HG02759 (cell line): ENCODE results near the gene ZNF148.

Experiments
- ATAC-seq: cut with Tn5 transposase; IDR thresholded peaks from one replicate; pipeline ENCODE4 v1.9.1; 2021; ENCODE audit warnings: mild to moderate bottlenecking, moderate library complexity; ENCODE audit not compliant: unreplicated experiment

Gene ZNF148

DNA sequence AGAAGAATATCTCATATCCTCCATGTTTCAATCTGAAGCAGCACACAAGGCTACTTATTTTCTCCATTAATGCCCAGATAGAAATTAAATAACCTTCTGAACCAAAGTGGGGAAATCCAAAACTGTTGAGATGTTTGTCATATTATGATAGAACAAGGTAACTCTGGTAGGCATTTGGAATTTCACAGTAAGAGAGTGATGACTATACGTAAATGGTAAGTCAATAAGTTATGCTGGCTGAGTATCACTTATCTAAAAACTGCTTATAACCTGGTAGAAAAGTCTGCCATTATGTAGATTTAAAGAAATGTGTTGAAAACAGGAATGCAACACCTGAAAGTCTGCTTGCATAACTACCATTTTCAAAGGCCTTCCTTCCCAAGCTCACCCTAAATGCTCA is 145.4 kb downstream of the ZNF148 start:
- no peak for ATAC-seq

DNA sequence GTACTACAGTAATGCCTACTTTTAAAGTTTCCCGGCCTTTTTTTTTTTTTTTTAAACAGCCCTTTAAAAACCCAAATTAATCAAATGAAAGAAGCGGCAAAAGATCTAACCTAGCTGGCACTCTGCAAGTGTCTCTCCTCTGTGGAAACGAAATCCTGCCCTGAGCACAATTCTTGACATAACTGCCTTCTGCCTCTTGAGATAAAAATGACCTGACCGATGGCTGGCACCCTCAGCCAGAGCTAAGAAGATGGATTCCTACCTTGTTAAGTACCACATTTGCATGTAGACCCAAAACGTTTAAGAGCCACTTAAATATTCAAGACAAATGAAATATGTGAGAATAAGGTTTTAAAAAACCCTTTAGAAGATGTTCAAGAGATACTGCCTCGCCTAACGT is 146.0 kb downstream of the ZNF148 start:
- no peak for ATAC-seq

DNA sequence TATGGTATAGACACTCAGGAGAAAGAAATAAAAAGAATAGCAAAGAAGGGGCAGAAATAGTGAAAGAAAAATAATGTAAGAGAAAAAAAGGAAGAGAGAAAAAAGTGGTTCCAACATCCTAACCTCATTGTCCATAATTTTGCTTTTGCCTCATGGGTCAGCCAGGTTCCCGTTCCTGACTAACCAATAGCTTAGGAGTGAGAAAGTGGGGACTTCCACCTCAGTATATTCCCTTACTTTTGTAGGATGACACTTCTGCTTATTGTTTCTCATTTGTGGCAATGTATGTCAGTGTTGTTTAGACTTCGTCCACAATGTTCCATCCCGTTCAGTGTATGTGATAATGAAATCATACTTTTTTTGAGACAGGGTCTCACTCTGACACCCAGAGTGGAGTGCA is 153.3 kb downstream of the ZNF148 start:
- ATAC-seq, result no peak

DNA sequence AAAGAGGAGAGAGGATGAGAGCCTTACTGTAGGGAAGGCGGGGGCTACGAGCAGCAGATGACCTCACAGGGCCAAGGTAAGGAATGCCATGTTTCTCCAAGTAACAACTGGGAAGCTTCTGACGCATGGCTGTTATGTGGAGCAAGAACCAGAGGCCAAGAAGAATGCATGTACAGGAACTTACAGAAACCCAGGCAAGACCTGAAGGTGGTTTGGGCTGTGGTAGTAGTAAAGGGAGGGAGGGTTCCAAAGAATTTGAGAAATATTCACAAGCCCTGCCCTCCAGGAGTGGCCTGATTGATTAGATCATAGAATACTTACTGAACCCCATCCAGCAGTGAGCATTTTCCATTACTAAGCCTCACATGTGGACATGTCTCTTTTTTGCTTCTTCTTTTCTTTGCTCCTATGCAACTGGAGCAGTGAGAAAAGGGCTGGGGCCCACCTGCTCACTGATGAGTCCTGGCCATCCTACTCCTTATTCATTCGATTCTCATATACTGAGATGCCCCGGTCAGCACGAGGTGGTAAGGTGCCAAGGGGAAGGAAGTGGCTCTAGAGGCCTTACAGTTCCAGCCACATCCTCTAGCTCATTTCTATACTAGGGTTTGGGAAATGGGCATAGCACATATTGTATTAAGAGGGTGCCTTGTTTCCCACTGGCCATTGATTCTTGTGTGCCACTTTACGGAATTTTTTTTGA is 154.2 kb downstream of the ZNF148 start:
- ATAC-seq, result no peak

DNA sequence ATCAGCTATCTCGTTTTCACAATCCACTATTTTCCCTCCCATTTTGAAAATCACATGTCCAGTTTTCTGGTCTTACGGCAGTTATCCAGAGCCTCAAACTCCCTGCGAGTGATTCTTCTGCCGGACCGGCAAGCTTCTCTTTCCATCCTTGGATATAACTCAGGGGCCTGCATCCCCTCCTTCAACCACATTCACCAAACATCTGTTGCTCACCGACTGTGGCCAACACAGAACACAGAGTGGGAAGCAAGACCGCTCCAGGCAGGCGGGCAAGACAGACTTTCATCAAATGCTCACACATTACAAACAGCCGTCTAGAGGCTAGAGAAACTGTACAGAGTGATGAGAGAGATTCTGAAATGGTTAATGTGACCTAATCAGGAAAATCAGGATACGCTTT is 154.9 kb downstream of the ZNF148 start:
- ATAC-seq, result no peak

DNA sequence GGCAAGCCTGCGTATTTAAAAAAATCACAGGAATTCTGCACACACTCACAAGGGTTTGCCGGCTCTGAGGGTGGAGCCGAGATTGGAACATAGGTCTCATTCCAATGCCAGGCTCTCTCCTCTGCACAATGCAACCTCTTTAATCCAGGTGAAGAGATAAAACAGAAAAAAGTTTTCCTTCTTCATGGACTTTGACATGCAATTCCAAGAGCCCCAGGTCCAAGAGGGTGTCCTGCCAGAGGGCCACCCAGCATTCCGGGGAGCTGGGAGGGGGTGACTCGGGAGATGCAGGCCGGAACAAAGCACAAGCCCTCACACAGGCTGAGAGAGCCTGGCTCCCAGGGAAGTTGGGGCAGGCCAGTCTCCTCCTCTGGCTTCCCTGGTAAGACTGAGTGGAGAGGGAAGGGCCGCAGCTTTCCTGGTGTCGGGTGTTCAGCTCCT is 155.8 kb downstream of the ZNF148 start:
- no peak for ATAC-seq

DNA sequence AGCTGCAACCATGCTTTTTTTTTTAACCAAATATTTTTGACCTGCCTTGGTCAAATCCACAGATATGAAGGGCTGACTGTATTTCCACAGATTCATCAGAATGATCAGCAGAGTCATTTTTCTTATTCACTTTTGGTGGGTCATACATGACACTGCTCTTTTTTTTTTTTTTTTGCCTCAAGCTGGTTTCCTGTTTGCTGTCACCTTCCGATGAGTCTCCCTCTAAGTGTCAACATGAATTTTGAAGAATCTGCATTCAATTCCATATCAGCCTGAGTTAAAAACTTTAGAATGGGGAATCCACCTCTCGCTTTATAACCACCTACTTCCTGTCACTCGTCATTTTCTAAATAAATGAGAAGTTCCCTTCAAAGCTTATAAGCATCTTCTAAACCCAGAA is 160.4 kb downstream of the ZNF148 start:
- ATAC-seq, result no peak

DNA sequence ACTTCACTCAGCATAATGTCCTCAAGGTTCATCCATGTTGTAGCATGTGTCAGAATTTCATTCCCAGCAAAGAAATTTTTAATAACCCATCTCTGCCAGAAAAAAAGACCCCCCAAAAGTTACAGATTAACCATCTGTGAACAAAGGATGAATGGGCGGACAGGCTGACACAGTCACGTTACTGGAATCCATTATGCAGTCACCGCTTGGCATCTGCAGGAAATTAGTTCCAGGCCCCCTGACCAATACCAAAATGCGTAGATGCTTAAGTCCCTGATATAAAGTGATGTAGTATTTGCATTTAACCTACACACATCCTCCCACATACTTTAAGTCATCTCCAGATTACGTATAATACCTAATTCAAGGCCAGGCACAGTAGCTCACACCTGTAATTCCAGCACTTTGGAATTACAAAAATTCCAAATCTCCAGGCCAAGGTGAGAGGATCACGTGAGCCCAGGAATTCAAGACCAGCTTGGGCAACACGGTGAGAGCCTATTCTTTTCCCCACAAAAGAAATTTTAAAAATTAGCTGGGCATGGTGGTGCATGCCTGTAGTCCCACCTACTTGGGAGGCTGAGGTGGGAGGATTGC is 161.1 kb downstream of the ZNF148 start:
- no peak for ATAC-seq

DNA sequence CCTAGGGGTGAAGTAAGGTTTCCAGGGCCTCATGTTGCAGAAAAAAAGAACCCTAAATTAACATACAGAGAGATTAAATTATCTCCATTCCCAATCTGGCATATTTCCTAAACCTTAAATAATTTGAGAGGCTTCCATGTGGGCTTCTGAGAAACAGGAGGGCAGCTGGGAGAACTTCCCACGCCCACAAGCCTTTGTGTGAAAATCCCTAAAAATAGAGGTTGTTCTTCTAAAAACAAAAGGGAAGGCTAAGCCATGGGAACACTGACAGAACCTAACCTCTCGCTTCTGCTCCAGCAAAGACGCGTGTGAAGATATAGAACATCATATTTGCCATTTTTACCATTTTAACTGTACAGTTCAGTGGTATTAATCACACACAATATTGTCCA is 161.8 kb downstream of the ZNF148 start:
- no peak for ATAC-seq

DNA sequence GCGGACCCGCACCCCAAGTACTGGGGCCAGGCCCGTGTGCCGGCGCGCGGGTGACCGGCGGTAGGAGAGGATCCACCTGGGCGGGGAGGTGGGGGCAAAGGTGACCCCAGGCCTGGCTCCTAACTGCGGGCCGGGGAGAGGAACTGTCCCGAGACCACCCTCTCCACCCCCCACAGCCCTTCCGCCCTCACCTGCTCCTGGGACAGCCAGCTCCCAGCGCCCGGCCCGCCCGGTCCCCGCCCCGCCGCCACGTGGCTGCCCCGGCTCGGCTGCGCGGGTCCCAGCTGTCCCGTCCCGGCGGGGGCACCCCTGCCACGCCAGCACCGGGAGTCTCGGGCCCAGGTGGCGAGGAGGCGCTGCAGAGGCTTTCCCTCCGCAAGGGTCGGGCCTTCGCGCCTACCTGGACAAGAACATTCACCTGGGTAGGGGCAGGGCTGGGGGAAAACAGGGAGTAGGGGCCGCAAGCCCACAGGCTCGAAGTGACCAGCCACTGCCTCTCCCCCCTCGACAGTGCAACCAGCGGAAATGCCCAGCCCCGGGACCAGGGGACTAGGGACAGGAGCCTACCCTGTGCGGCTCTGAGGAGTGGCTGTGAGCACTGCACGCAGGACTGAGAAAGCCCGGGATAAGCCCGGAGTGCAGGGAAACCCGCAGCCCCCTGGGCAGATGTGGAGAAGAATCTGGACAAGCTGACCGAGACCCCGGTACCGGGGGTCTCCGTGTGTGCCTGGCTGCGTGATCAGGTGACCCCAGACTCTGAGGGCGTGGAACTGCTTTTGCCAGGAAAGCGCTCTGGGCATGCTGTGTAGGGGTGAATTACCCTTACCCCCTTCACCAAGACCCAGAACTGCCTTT is 162.4 kb downstream of the ZNF148 start, which contains the start of gene SLC12A8:
Gene SLC12A8 (minus strand): TSS at position 240 of the 855 bp plus-strand sequence. CDS start 1,399 bp downstream, outside the sequence.
- ATAC-seq, result peak; percentile 54

DNA sequence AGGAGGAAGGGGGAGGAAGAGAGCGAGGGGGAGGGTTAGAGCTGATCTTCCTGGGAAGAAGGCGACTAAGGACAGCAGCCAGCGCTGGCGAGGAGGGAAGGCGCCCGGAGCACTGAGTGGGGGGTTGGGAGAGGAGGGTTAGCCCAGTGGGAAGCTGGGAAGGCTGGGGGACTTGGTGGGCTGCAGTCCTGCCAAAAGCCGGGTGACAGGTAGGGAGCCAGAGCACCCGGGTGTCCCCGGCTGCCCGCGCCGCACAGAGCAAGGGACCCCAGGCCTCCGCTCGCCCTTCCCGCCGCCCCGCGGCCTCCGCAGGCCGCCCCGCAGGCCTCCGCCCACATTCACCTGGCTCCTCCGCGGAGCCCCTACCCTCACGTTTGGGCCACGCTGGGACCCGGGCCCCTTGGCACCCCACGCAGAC is 163.0 kb downstream of the ZNF148 start:
- peak; percentile 33 for ATAC-seq

DNA sequence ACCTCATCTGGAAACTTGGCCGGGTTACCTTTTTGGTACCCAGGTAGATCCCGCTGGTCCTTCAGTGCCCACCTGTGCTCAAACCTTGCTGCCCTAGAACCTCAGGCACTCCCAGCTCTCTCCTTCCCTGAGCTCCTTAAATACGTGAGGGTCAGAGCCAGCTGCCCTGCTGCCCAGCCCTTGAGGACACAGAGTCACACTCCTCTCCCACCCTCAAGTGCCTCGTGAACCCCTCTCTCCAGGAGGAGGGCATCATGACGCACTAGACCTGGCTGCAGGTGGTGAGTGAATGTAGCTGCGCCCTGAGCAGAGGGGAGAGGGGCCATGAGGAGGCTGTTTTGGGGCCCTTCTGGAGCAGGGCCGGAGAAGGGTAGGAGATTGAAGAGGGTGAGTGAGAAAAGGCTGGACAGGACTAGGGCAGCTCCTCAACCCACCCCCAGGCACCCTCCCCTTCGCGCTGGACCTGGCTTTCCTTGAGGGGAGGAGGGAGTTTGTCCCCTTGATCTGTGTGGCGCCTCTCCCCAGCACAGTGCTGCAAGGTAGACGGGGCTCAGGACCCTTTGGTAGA is 163.5 kb downstream of the ZNF148 start:
- ATAC-seq, result no peak

DNA sequence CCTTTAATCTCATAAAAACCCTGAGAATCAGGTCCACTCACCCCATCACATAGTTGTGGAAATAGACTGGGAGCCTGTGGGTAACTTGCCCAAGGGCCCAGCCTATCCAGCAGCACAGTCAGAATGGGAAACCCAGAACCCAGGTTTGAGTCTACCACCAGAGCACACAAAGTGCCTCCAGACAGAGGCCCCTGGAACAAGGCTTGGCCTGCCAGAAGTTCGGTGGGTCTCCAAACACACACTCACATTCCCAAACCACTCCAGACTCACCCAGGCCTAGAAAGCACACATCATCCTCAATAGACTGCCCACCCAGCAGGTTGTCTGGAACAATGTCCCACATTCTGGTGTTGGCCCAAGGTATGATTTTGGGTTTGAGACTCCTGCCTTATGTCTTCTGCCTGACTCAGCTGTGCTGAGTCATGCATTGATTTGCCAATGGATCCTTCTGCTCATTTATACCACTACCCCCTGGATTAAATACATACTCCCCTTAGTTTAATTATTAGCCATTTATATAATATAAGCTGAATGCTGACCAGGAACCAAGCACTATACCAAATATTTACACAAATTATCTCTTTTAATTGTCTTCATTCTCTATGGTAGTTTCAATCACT is 167.1 kb downstream of the ZNF148 start:
- no peak for ATAC-seq

DNA sequence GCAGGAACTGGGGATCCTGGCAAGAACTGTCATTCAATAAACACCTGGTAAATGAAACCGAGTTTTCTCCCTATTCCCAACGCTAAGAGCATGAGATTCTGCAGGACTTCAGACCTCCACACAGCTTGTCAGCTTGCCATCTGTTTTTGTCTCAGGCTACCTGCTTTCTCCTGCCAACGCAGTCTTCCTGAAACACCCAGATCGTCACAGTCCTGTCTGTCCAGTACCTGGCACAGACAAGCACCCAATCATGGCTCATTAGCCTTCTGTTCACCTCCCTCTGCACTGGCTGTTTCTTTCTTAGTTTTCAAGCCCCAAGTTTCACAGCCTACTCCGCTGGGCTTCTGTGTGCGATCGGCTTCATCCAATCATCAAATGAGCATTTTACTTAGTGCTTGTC is 167.6 kb downstream of the ZNF148 start:
- ATAC-seq, result no peak

DNA sequence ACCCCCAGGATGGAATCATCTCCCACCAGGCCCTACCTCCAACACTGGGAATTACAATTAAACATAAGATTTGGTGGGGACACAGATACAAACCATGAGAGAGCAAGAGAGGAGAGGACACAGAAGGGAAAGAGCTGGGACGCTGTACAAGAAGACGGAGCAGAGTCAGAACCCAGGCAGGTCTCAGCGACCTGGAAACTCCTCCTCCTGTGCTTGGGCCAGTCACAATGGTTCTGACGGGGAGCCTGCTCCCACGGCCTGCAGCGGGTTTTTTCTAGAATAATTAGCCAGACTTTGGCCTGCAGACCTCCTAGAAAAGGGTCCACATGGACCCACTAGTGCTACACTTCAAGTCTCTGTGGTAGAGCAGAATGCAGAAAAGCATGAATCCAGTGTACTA is 168.2 kb downstream of the ZNF148 start:
- ATAC-seq, result no peak

DNA sequence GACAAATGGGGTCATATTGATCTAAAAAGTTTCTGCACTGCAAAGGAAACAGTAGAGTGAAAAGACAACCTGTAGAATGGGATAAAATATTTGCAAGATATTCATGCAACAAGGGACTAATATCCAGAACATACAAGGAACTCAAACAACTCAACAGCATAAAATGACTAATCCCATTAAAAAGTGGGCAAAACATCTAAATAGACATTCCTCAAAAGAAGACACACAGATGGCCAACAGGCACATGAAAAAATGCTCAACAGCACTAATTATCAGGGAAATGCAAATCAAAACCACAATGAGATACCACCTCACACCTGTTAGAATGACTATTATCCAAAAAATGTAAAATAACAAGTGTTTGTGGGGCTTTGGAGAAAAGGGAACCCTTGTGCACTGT is 171.4 kb downstream of the ZNF148 start:
- ATAC-seq, result no peak

DNA sequence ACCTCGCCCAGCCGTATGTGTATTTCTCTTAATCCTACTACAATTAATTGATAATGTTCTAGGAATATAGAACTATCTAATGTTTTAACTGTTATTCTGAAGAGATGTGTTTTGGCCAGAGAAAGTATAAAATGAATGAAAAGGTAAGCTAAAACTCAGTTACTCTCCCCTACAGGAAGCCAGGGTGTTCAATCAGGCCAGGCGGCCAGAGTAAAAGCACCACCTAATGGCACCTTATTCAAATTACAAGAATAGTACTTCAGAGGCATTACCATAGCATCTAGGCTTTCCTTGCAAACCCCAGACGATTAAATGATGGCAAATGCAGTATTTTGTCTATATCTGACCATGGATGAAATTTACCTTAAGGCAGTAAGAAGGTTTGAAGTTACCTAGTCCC is 172.9 kb downstream of the ZNF148 start:
- ATAC-seq, result no peak

DNA sequence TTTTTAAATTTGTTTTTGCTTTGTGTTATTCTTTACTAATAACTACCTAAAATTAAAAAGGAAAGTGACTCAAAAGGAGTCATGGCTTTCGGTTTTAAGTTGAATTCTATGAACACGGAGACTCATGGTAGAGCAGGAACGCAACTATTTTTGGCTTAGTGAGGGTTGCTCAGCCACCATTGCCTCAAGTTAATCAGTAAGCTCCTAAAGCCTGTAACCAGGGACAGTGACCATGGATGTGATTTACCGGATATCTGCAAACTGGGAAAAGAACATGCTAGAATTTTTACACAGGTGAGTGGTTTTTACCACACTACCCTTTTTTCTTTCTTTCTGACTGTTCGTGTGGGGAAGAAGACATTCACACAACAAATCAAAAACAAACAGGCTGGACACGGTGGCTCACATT is 174.4 kb downstream of the ZNF148 start:
- ATAC-seq, result peak; percentile 88

DNA sequence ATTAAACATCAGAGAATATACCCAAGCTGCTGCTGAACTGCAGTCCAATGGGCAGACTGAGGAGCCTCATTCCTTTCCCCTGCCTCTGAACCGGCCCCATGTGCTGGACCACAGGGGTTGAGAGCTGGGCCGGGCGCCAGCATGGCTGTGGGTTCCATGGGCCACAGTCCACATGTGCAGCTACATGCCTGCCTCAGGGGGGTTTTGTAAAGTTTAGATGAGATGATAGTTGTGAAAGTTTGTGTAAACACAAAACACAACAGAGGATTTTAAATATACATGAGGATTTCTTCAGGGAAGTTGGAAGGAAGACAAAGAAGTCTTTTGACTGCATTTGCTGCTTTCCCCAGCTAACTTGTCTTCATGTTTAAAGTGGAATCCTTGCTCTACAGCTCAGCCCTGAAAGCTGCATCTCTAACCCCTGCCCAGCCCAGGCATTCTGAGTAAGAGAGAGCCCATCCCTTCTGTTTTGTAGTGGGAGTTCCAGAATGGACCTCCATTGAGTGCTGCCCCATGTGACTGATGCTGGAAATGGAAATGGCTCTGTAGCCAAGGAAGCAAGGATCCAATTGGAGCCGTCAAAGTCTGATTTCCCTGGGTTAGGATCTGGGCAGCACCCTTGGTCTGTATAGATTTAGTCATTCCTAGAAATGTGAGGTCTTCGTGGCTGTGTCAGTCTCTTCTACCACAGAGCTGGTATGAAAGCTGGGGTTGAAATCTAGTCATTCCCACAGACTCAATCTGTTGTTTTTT is 180.1 kb downstream of the ZNF148 start:
- ATAC-seq, result no peak
